Neuronal stem cell (in vitro differentiated cells): ENCODE measurements around the gene ODF2. TPM values are rescaled to one million over a fixed set of nuclear protein-coding genes. Genes with fewer than 3 reads are reported as not detected.

Source experiments
- DNase-seq: peaks from one replicate; pipeline ENCODE4 v3.0.0-alpha.2; 2013; ENCODE audit warnings: low spot score
- H2AFZ ChIP-seq: one replicate; pipeline ENCODE4 v1.6.1; 2013; ENCODE audit warnings: mild to moderate bottlenecking, low read length, inconsistent platforms
- H2AK5ac ChIP-seq: 2 replicates; pipeline ENCODE4 v1.6.1; 2013; ENCODE audit warnings: low read depth, mild to moderate bottlenecking, inconsistent platforms, low read length, moderate library complexity, mixed read lengths
- H2BK120ac ChIP-seq: 2 replicates; pipeline ENCODE4 v1.6.1; 2013; ENCODE audit warnings: low read depth, mild to moderate bottlenecking, inconsistent platforms, low read length, moderate library complexity, mixed read lengths
- H2BK12ac ChIP-seq: one replicate; pipeline ENCODE4 v1.6.1; 2013; ENCODE audit warnings: low read length, inconsistent platforms
- H2BK15ac ChIP-seq: 2 replicates; pipeline ENCODE4 v1.6.1; 2013; ENCODE audit warnings: mild to moderate bottlenecking, low read length, inconsistent platforms, mixed read lengths
- H2BK5ac ChIP-seq: one replicate; pipeline ENCODE4 v1.6.1; 2013; ENCODE audit warnings: inconsistent platforms, mild to moderate bottlenecking, low read length, moderate library complexity
- H3K14ac ChIP-seq: one replicate; pipeline ENCODE4 v1.6.1; 2013; ENCODE audit warnings: low read length, inconsistent platforms
- H3K18ac ChIP-seq: 2 replicates; pipeline ENCODE4 v1.6.1; 2013; ENCODE audit warnings: low read length, inconsistent platforms
- H3K23ac ChIP-seq: 2 replicates; pipeline ENCODE4 v1.6.1; 2013; ENCODE audit warnings: low read depth, mild to moderate bottlenecking, mixed read lengths, low read length, inconsistent platforms; ENCODE audit not compliant: poor library complexity
- H3K27ac ChIP-seq: replicated peaks from 3 replicates; pipeline ENCODE4 v1.5.1; 2013; ENCODE audit warnings: low read length, inconsistent platforms
- H3K27me3 ChIP-seq, 3 experiments: 2 replicates each; pipeline ENCODE4 v1.6.1; 2013; ENCODE audit warnings: low read length in 3 of 3, mild to moderate bottlenecking in 2 of 3, inconsistent platforms in 1 of 3, low read depth in 1 of 3, mixed read lengths in 1 of 3, moderate library complexity in 1 of 3; ENCODE audit not compliant: control insufficient read depth in 3 of 3, insufficient read depth in 3 of 3
- H3K36me3 ChIP-seq, 2 donors: replicated peaks in 1 of 2; 2 replicates each; pipeline ENCODE4 v1.6.1; 2013; ENCODE audit warnings: low read length in 2 of 2; ENCODE audit not compliant: control insufficient read depth in 2 of 2, insufficient read depth in 2 of 2
- H3K4ac ChIP-seq: 2 replicates; pipeline ENCODE4 v1.6.1; 2013; ENCODE audit warnings: inconsistent platforms, mild to moderate bottlenecking, low read length, moderate library complexity
- H3K4me1 ChIP-seq, 2 donors: 1 replicate in 1 of 2; 2 replicates in 1 of 2; pipeline ENCODE4 v1.6.1; 2013; ENCODE audit warnings: low read length in 2 of 2, low read depth in 1 of 2; ENCODE audit not compliant: control insufficient read depth in 2 of 2, insufficient read depth in 1 of 2
- H3K4me2 ChIP-seq: one replicate; pipeline ENCODE4 v1.6.1; 2013; ENCODE audit warnings: mild to moderate bottlenecking, low read length, inconsistent platforms; ENCODE audit not compliant: insufficient read depth, poor library complexity, severe bottlenecking
- H3K4me3 ChIP-seq, 2 donors: 2 replicates each; pipeline ENCODE4 v1.5.1; 2013; ENCODE audit warnings: low read length in 2 of 2, mild to moderate bottlenecking in 2 of 2, inconsistent platforms in 1 of 2, moderate library complexity in 1 of 2
- H3K79me1 ChIP-seq: one replicate; pipeline ENCODE4 v1.6.1; 2013; ENCODE audit warnings: low read depth, mild to moderate bottlenecking, inconsistent platforms, low read length, moderate library complexity
- H3K9ac ChIP-seq: one replicate; pipeline ENCODE4 v1.6.1; 2013; ENCODE audit warnings: mild to moderate bottlenecking, low read depth, low read length, inconsistent platforms; ENCODE audit not compliant: poor library complexity
- H3K9me3 ChIP-seq, 2 donors: replicated peaks in 1 of 2; 2 replicates each; pipeline versions ENCODE3 to v1.6.1; 2013; ENCODE audit warnings: low read length in 2 of 2, mild to moderate bottlenecking in 2 of 2, inconsistent platforms in 1 of 2, low read depth in 1 of 2, mixed read lengths in 1 of 2, moderate library complexity in 1 of 2; ENCODE audit not compliant: control insufficient read depth in 2 of 2, insufficient read depth in 1 of 2
- H4K8ac ChIP-seq: one replicate; pipeline ENCODE4 v1.6.1; 2013; ENCODE audit warnings: low read depth, mild to moderate bottlenecking, inconsistent platforms, low read length, moderate library complexity
- H4K91ac ChIP-seq: one replicate; pipeline ENCODE4 v1.6.1; 2013; ENCODE audit warnings: low read length, low read depth, mild to moderate bottlenecking, inconsistent platforms; ENCODE audit not compliant: poor library complexity
- WGBS, 2 donors: extraction: QIAGEN DNeasy Blood & Tissue Kit; methylation state at CpG; one replicate each; pipeline ENCODE4 v1.1.7; 2013; ENCODE audit warnings: missing lambda C conversion rate in 2 of 2, mixed read lengths in 1 of 2; ENCODE audit not compliant: insufficient read length in 2 of 2, insufficient replicate concordance in 1 of 2; ENCODE audit errors: extremely low coverage in 2 of 2; 5-methylcytosine and 5-hydroxymethylcytosine counted together
- polyA plus RNA-seq, 2 experiments: library from polyadenylated mRNA; stranded (reverse); fragments of 200-250 nt; gene quantifications; one replicate each; pipeline ENCODE4 v1.2.3, GENCODE V29; 2013

ODF2 gene
- 27.4 TPM for polyA plus RNA-seq (2013, experiment 1 of 2)
- polyA plus RNA-seq (2013, experiment 2 of 2), result 27.8 TPM

- peaks cover 5% of the 10 kb centered on the region for H3K79me1 ChIP-seq
- H3K4me2 ChIP-seq, result peak within 1 kb of the TSS; percentile 91
- H2BK12ac ChIP-seq, result peak within 1 kb of the TSS; percentile 84
- H3K4ac ChIP-seq, result no peak within 1 kb of the TSS
- H2BK5ac ChIP-seq, result peak within 1 kb of the TSS; percentile 95
- no peaks in the 10 kb centered on the region for H3K9me3 ChIP-seq
- H4K91ac ChIP-seq, result no peak within 1 kb of the TSS
- H3K9ac ChIP-seq, result peak within 1 kb of the TSS; percentile 95
- peak within 1 kb of the TSS; percentile 79 for H3K27ac ChIP-seq
- H3K18ac ChIP-seq, result peak within 1 kb of the TSS; percentile 90
- peaks cover 9 to 23% of the 10 kb centered on the region in 2 donors for H3K36me3 ChIP-seq
- H2BK15ac ChIP-seq, result no peak within 1 kb of the TSS
- no CpG with 5 or more reads among the region's 82 CpGs for WGBS, 2 donors
- H2AFZ ChIP-seq, result peak within 1 kb of the TSS; percentile 91
- H3K14ac ChIP-seq, result peak within 1 kb of the TSS; percentile 82
- peak within 1 kb of the TSS; percentile 57 to 87 for H3K4me3 ChIP-seq
- H4K8ac ChIP-seq, result no peak within 1 kb of the TSS
- H3K27me3 ChIP-seq, result peaks cover 0 to 4% (median 2%) of the 10 kb centered on the region in 3 experiments
- DNase-seq, result peak; percentile 95
- H3K4me1 ChIP-seq, result peaks cover 5% of the 10 kb centered on the region in 2 donors
- H2AK5ac ChIP-seq, result peak within 1 kb of the TSS; percentile 52
- H3K23ac ChIP-seq, result peak within 1 kb of the TSS; percentile 91
- H2BK120ac ChIP-seq, result no peak within 1 kb of the TSS
These were observed at the start of gene ODF2 for GRCh38 chr9:128455849-128456612. ODF2 (plus strand) TSS chr9:128456006; CDS start chr9:128456092, 86 bp downstream.

- H2AFZ ChIP-seq, result no peak overlapping the region
- no peak overlapping the region for H2BK15ac ChIP-seq
- no peak overlapping the region for H2AK5ac ChIP-seq
- peaks cover 0 to 8% of the 10 kb centered on the region in 2 donors for H3K9me3 ChIP-seq
- H3K27ac ChIP-seq, result no peak overlapping the region
- no peak overlapping the region for H4K8ac ChIP-seq
- peaks cover 0 to 81% (median 10%) of the 10 kb centered on the region in 3 experiments for H3K27me3 ChIP-seq
- no peak overlapping the region for H3K9ac ChIP-seq
- H3K23ac ChIP-seq, result no peak overlapping the region
- no peak overlapping the region for H3K18ac ChIP-seq
- H3K4me1 ChIP-seq, result peaks cover 15 to 57% of the 10 kb centered on the region in 2 donors
- no peak overlapping the region for H3K14ac ChIP-seq
- H3K79me1 ChIP-seq, result no peaks in the 10 kb centered on the region
- no peak overlapping the region for H4K91ac ChIP-seq
- DNase-seq, result no peak
- no peak overlapping the region for H2BK5ac ChIP-seq
- no peak overlapping the region for H3K4ac ChIP-seq
- no peak overlapping the region for H2BK120ac ChIP-seq
- H3K4me3 ChIP-seq, result no peak overlapping the region
- H2BK12ac ChIP-seq, result no peak overlapping the region
- H3K36me3 ChIP-seq, result no peaks in the 10 kb centered on the region
- whole genome bisulfite sequencing, 2 donors, result no CpG with 5 or more reads among the region's 9 CpGs
- H3K4me2 ChIP-seq, result no peak overlapping the region
These were observed 48.9 kb upstream of the ODF2 start for GRCh38 chr9:128406848-128407391.

GRCh38 chr9:128408963-128409431, 46.8 kb upstream of the ODF2 start:
- Histone ChIP-seq H3K4ac (no peak overlapping the region), H2AFZ (no peak overlapping the region), H3K14ac (no peak overlapping the region), H3K23ac (no peak overlapping the region), H4K8ac (no peak overlapping the region), H3K4me1 (peaks cover 18 to 62% of the 10 kb centered on the region in 2 donors), H2BK5ac (no peak overlapping the region), H3K9me3 (peaks cover 0 to 10% of the 10 kb centered on the region in 2 donors), H3K36me3 (no peaks in the 10 kb centered on the region), H2AK5ac (peak overlapping the region; percentile 73), H3K4me3 (peak overlapping the region in 1 of 2 donors; percentile 11), H3K18ac (peak overlapping the region; percentile 67), H2BK12ac (no peak overlapping the region), H3K27ac (no peak overlapping the region), H3K79me1 (no peaks in the 10 kb centered on the region), H3K9ac (no peak overlapping the region), H3K27me3 (peaks cover 0 to 79% (median 11%) of the 10 kb centered on the region in 3 experiments), H2BK120ac (no peak overlapping the region), H3K4me2 (peak overlapping the region; percentile 29), H4K91ac (no peak overlapping the region), H2BK15ac (no peak overlapping the region)
- WGBS, 2 donors, result no CpG with 5 or more reads among the region's 26 CpGs
- DNase-seq, result peak; percentile 46

GRCh38 chr9:128409450-128409849, 46.4 kb upstream of the ODF2 start:
- WGBS, 2 donors, result no CpG with 5 or more reads among the region's 8 CpGs
- peaks cover 18 to 57% of the 10 kb centered on the region in 2 donors for H3K4me1 ChIP-seq

More at GRCh38 chr9:128409450-128409849, 46.4 kb upstream of the ODF2 start:
- Histone ChIP-seq H2BK120ac (no peak overlapping the region), H2BK15ac (no peak overlapping the region), H2AFZ (no peak overlapping the region), H3K4ac (no peak overlapping the region), H4K91ac (no peak overlapping the region), H2AK5ac (peak overlapping the region; percentile 73), H3K27me3 (peaks cover 0 to 80% (median 11%) of the 10 kb centered on the region in 3 experiments), H2BK12ac (peak overlapping the region; percentile 26), H3K4me2 (no peak overlapping the region), H3K23ac (no peak overlapping the region), H3K14ac (peak overlapping the region; percentile 39), H3K18ac (peak overlapping the region; percentile 72), H4K8ac (no peak overlapping the region), H3K4me3 (no peak overlapping the region), H3K79me1 (no peaks in the 10 kb centered on the region), H3K9ac (peak overlapping the region; percentile 13), H3K27ac (no peak overlapping the region), H3K9me3 (peaks cover 0 to 10% of the 10 kb centered on the region in 2 donors), H3K36me3 (no peaks in the 10 kb centered on the region), H2BK5ac (no peak overlapping the region)
- no peak for DNase-seq
